Parathyroid adenoma (tissue), 2 donors: ENCODE measurements around the gene CCR2.

Experiments used
- H2AFZ ChIP-seq: fragments of 300-600 bp; sonication (generic); one replicate; pipeline ENCODE4 v1.7.0; 2017; ENCODE audit warnings: antibody characterized with exemption, mild to moderate bottlenecking
- H3K27ac ChIP-seq: fragments of 300-600 bp; sonication (generic); one replicate; pipeline ENCODE4 v1.7.0; 2017
- H3K27me3 ChIP-seq: fragments of 300-600 bp; sonication (generic); one replicate; pipeline ENCODE4 v1.7.0; 2017; ENCODE audit warnings: low read length; ENCODE audit not compliant: control insufficient read depth, insufficient read depth
- H3K36me3 ChIP-seq: fragments of 300-600 bp; sonication (generic); one replicate; pipeline ENCODE4 v1.7.0; 2017; ENCODE audit warnings: low read length; ENCODE audit not compliant: control insufficient read depth, insufficient read depth
- H3K4me1 ChIP-seq: fragments of 300-600 bp; sonication (generic); one replicate; pipeline ENCODE4 v1.7.0; 2017; ENCODE audit warnings: control low read depth
- H3K4me2 ChIP-seq: fragments of 300-600 bp; sonication (generic); one replicate; pipeline ENCODE4 v1.7.0; 2017; ENCODE audit warnings: low read length
- H3K4me3 ChIP-seq: fragments of 300-600 bp; sonication (generic); one replicate; pipeline ENCODE4 v1.7.0; 2017; ENCODE audit warnings: low read depth, low read length
- H3K79me2 ChIP-seq: fragments of 300-600 bp; sonication (generic); one replicate; pipeline ENCODE4 v1.7.0; 2017; ENCODE audit warnings: control low read depth
- H3K9ac ChIP-seq: fragments of 300-600 bp; sonication (generic); one replicate; pipeline ENCODE4 v1.7.0; 2017; ENCODE audit warnings: mild to moderate bottlenecking
- H3K9me3 ChIP-seq: fragments of 300-600 bp; sonication (generic); one replicate; pipeline ENCODE4 v1.7.0; 2017; ENCODE audit warnings: low read length; ENCODE audit not compliant: control insufficient read depth
- TF ChIP-seq, protein P1 (sequence below): fragments of 300-600 bp; sonication (generic); IDR thresholded peaks from one replicate; pipeline ENCODE4 v1.7.0; 2017; ENCODE audit warnings: antibody characterized with exemption, mild to moderate bottlenecking
- donor health status: primary hyperparathyroidism.

The CCR2 gene

DNA sequence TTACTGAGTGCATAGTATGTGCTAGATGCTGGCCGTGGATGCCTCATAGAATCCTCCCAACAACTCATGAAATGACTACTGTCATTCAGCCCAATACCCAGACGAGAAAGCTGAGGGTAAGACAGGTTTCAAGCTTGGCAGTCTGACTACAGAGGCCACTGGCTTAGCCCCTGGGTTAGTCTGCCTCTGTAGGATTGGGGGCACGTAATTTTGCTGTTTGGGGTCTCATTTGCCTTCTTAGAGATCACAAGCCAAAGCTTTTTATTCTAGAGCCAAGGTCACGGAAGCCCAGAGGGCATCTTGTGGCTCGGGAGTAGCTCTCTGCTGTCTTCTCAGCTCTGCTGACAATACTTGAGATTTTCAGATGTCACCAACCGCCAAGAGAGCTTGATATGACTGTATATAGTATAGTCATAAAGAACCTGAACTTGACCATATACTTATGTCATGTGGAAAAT is 15.8 kb downstream of the CCR2 start:
- no peak overlapping the region for H3K27ac ChIP-seq
- H3K4me3 ChIP-seq, result no peak overlapping the region
- no peaks in the 10 kb centered on the region for H3K9me3 ChIP-seq
- no peak overlapping the region for H3K4me2 ChIP-seq
- no peaks in the 10 kb centered on the region for H3K27me3 ChIP-seq
- no peaks in the 10 kb centered on the region for H3K79me2 ChIP-seq
- no peak overlapping the region for H3K9ac ChIP-seq
- no peak overlapping the region for H2AFZ ChIP-seq
- no peaks in the 10 kb centered on the region for H3K4me1 ChIP-seq
- H3K36me3 ChIP-seq, result no peaks in the 10 kb centered on the region
- TF ChIP-seq, protein P1, sequence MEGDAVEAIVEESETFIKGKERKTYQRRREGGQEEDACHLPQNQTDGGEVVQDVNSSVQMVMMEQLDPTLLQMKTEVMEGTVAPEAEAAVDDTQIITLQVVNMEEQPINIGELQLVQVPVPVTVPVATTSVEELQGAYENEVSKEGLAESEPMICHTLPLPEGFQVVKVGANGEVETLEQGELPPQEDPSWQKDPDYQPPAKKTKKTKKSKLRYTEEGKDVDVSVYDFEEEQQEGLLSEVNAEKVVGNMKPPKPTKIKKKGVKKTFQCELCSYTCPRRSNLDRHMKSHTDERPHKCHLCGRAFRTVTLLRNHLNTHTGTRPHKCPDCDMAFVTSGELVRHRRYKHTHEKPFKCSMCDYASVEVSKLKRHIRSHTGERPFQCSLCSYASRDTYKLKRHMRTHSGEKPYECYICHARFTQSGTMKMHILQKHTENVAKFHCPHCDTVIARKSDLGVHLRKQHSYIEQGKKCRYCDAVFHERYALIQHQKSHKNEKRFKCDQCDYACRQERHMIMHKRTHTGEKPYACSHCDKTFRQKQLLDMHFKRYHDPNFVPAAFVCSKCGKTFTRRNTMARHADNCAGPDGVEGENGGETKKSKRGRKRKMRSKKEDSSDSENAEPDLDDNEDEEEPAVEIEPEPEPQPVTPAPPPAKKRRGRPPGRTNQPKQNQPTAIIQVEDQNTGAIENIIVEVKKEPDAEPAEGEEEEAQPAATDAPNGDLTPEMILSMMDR, result no peak

DNA sequence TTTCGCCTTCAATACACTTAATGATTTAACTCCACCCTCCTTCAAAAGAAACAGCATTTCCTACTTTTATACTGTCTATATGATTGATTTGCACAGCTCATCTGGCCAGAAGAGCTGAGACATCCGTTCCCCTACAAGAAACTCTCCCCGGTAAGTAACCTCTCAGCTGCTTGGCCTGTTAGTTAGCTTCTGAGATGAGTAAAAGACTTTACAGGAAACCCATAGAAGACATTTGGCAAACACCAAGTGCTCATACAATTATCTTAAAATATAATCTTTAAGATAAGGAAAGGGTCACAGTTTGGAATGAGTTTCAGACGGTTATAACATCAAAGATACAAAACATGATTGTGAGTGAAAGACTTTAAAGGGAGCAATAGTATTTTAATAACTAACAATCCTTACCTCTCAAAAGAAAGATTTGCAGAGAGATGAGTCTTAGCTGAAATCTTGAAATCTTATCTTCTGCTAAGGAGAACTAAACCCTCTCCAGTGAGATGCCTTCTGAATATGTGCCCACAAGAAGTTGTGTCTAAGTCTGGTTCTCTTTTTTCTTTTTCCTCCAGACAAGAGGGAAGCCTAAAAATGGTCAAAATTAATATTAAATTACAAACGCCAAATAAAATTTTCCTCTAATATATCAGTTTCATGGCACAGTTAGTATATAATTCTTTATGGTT is 17.1 kb downstream of the CCR2 start, which contains the start of gene CCR5:
Gene CCR5 (plus strand): TSS at position 108 of the 680 bp plus-strand sequence. CDS start 1,957 bp downstream, outside the sequence.
- Histone ChIP-seq H3K27ac (no peak within 1 kb of the TSS), H3K9me3 (no peaks in the 10 kb centered on the region), H3K4me2 (no peak within 1 kb of the TSS), H3K4me1 (no peaks in the 10 kb centered on the region), H3K4me3 (no peak within 1 kb of the TSS), H2AFZ (no peak within 1 kb of the TSS), H3K79me2 (no peaks in the 10 kb centered on the region), H3K9ac (no peak within 1 kb of the TSS), H3K27me3 (no peaks in the 10 kb centered on the region), H3K36me3 (no peaks in the 10 kb centered on the region)
- TF ChIP-seq, protein P1, result no peak

DNA sequence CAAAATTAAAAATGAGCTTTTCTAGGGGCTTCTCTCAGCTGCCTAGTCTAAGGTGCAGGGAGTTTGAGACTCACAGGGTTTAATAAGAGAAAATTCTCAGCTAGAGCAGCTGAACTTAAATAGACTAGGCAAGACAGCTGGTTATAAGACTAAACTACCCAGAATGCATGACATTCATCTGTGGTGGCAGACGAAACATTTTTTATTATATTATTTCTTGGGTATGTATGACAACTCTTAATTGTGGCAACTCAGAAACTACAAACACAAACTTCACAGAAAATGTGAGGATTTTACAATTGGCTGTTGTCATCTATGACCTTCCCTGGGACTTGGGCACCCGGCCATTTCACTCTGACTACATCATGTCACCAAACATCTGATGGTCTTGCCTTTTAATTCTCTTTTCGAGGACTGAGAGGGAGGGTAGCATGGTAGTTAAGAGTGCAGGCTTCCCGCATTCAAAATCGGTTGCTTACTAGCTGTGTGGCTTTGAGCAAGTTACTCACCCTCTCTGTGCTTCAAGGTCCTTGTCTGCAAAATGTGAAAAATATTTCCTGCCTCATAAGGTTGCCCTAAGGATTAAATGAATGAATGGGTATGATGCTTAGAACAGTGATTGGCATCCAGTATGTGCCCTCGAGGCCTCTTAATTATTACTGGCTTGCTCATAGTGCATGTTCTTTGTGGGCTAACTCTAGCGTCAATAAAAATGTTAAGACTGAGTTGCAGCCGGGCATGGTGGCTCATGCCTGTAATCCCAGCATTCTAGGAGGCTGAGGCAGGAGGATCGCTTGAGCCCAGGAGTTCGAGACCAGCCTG is 17.8 kb downstream of the CCR2 start:
- TF ChIP-seq, protein P1, result no peak
- Histone ChIP-seq H3K27ac (no peak overlapping the region), H3K4me3 (no peak overlapping the region)

DNA sequence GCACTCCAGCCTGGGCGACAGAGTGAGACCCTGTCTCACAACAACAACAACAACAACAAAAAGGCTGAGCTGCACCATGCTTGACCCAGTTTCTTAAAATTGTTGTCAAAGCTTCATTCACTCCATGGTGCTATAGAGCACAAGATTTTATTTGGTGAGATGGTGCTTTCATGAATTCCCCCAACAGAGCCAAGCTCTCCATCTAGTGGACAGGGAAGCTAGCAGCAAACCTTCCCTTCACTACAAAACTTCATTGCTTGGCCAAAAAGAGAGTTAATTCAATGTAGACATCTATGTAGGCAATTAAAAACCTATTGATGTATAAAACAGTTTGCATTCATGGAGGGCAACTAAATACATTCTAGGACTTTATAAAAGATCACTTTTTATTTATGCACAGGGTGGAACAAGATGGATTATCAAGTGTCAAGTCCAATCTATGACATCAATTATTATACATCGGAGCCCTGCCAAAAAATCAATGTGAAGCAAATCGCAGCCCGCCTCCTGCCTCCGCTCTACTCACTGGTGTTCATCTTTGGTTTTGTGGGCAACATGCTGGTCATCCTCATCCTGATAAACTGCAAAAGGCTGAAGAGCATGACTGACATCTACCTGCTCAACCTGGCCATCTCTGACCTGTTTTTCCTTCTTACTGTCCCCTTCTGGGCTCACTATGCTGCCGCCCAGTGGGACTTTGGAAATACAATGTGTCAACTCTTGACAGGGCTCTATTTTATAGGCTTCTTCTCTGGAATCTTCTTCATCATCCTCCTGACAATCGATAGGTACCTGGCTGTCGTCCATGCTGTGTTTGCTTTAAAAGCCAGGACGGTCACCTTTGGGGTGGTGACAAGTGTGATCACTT is 18.8 kb downstream of the CCR2 start:
- Histone ChIP-seq H3K27ac (no peak overlapping the region), H3K4me2 (no peak overlapping the region), H3K4me3 (no peak overlapping the region), H3K4me1 (no peaks in the 10 kb centered on the region), H3K9me3 (no peaks in the 10 kb centered on the region), H3K36me3 (no peaks in the 10 kb centered on the region), H3K27me3 (no peaks in the 10 kb centered on the region), H3K9ac (no peak overlapping the region), H2AFZ (no peak overlapping the region), H3K79me2 (no peaks in the 10 kb centered on the region)
- TF ChIP-seq, protein P1, result no peak

More for the DNA sequence above, 17.8 kb downstream of the CCR2 start:
- no peaks in the 10 kb centered on the region for H3K79me2 ChIP-seq
- no peaks in the 10 kb centered on the region for H3K9me3 ChIP-seq
- H3K36me3 ChIP-seq, result no peaks in the 10 kb centered on the region
- H3K4me1 ChIP-seq, result no peaks in the 10 kb centered on the region
- H3K27me3 ChIP-seq, result no peaks in the 10 kb centered on the region
- H2AFZ ChIP-seq, result no peak overlapping the region
- no peak overlapping the region for H3K4me2 ChIP-seq
- H3K9ac ChIP-seq, result no peak overlapping the region
